Measurements from ENCODE around the gene CNBP. TPM values are rescaled to one million over a fixed set of nuclear protein-coding genes. Genes with fewer than 3 reads are reported as not detected.

Gene CNBP
- polyA plus RNA-seq, 1 donor (not counting 4 experiments of a cell fraction or from before 2014, with no cell fraction given): 388 TPM

DNA sequence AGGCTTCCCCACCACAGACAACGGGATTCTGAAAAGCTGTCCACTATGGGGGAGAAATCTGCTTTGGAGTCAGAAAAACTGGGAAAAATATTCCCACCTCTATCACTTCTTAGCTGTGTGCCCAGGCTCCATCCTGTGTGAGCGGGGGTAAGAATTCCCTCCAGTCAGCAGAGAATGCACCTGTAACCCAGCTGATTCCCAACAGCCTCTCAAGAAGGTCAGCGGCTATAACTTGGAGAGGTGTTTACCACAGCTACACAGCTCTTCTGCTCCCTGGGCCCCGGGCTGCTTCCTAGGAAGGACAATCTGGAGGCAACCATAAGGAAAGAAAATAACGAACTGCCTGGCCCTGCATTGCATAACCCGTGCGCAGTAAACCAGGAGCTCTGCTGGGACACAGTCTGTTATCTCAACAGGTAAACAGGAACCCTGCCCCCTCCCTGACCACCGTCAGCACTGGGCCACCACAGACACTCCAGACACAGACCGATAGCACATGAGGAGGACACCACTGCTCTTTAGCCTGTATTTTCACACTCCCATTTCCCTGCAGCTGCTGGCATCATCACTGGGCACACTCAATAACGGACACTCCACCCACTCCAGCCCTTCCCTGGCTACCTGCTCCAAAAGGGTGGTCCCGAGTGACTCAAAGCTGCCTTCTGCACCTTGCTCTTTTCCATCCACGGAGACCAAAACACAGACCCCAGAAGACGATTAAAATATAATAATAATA is 64.2 kb downstream of the CNBP start:
- peak overlapping the region; percentile 96 for H3K27ac ChIP-seq (ENCODE audit: control insufficient read depth, insufficient read depth, low read length)
- H2AFZ ChIP-seq (ENCODE audit: control insufficient read depth, low read length): no peak overlapping the region
- H3K4me2 ChIP-seq (ENCODE audit: control insufficient read depth, extremely low read depth, insufficient read depth, low read depth, low read length): peak overlapping the region; percentile 97
- H3K36me3 ChIP-seq (ENCODE audit: control insufficient read depth in 2 of 2, extremely low read depth in 1 of 2, insufficient read depth in 2 of 2, low read length in 2 of 2): peaks cover 7 to 10% of the 10 kb centered on the region in 2 experiments
- DNase-seq (ENCODE audit: low read depth, low spot score) (no peak), FAIRE-seq (no peak)
- dilution Hi-C loops (cut with MboI; ENCODE audit: extremely low pct_ligation_motif_present, low sequenced_read_pairs): no loop called here
- H4K20me1 ChIP-seq (ENCODE audit: control insufficient read depth, extremely low read depth, insufficient read depth, low read length): peaks cover 7% of the 10 kb centered on the region
- no peaks in the 10 kb centered on the region for H3K9me3 ChIP-seq (ENCODE audit: control insufficient read depth, low read depth, low read length)
- no peaks in the 10 kb centered on the region for H3K27me3 ChIP-seq (ENCODE audit: control insufficient read depth, extremely low read depth, insufficient read depth, low read length)
- peak overlapping the region; percentile 56 to 90 (median 61) for H3K4me3 ChIP-seq (ENCODE audit: control insufficient read depth in 2 of 3, extremely low read depth in 1 of 3, insufficient read depth in 2 of 3, low read depth in 1 of 3, low read length in 3 of 3)
- peak overlapping the region; percentile 83 for H3K9ac ChIP-seq (ENCODE audit: control insufficient read depth, extremely low read depth, insufficient read depth, low read length)
- H3K4me1 ChIP-seq (ENCODE audit: control insufficient read depth, extremely low read depth, insufficient read depth, low read length): peaks cover 25% of the 10 kb centered on the region
- H3K9me1 ChIP-seq (ENCODE audit: control insufficient read depth, extremely low read depth, insufficient read depth, low read length): no peaks in the 10 kb centered on the region
- peaks cover 46% of the 10 kb centered on the region for H3K79me2 ChIP-seq (ENCODE audit: control insufficient read depth, insufficient read depth, low read length)
- no peak for TF ChIP-seq EZH2 (IDR thresholded peaks at IDR 0.05; ENCODE audit: low read length)
- TF ChIP-seq, protein P1, sequence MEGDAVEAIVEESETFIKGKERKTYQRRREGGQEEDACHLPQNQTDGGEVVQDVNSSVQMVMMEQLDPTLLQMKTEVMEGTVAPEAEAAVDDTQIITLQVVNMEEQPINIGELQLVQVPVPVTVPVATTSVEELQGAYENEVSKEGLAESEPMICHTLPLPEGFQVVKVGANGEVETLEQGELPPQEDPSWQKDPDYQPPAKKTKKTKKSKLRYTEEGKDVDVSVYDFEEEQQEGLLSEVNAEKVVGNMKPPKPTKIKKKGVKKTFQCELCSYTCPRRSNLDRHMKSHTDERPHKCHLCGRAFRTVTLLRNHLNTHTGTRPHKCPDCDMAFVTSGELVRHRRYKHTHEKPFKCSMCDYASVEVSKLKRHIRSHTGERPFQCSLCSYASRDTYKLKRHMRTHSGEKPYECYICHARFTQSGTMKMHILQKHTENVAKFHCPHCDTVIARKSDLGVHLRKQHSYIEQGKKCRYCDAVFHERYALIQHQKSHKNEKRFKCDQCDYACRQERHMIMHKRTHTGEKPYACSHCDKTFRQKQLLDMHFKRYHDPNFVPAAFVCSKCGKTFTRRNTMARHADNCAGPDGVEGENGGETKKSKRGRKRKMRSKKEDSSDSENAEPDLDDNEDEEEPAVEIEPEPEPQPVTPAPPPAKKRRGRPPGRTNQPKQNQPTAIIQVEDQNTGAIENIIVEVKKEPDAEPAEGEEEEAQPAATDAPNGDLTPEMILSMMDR (optimal IDR thresholded peaks at IDR 0.05 in 1 of 3, IDR thresholded peaks at IDR 0.05 in 1 of 3, conservative IDR thresholded peaks at IDR 0.05 in 1 of 3; ENCODE audit: extremely low read depth in 1 of 3, insufficient read depth in 2 of 3, low read length in 3 of 3): no peak

DNA sequence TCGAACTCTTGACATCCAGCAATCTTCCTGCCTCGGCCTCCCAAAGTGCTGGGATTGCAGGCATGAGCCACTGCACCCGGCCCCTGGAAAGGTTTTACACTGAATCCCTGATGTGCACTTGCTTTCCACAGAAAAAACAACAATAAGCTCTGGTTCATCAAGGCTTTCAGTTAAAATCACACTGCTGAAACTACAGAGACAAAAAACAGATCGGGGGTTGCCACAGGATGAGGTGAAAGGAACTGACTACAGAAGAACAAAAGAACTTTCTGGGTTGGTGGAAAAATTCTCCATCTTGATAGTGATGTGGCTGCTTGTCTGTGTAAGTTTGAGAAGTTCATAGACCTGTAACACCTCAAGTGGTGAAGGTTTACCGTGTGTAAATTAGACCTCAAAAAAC is 65.0 kb downstream of the CNBP start:
- Histone ChIP-seq H3K9ac (ENCODE audit: control insufficient read depth, extremely low read depth, insufficient read depth, low read length) (no peak overlapping the region), H2AFZ (ENCODE audit: control insufficient read depth, low read length) (no peak overlapping the region), H4K20me1 (ENCODE audit: control insufficient read depth, extremely low read depth, insufficient read depth, low read length) (peaks cover 7% of the 10 kb centered on the region), H3K4me3 (ENCODE audit: control insufficient read depth in 2 of 3, extremely low read depth in 1 of 3, insufficient read depth in 2 of 3, low read depth in 1 of 3, low read length in 3 of 3) (no peak overlapping the region), H3K27ac (ENCODE audit: control insufficient read depth, insufficient read depth, low read length) (no peak overlapping the region), H3K4me2 (ENCODE audit: control insufficient read depth, extremely low read depth, insufficient read depth, low read depth, low read length) (peak overlapping the region; percentile 97), H3K79me2 (ENCODE audit: control insufficient read depth, insufficient read depth, low read length) (peaks cover 52% of the 10 kb centered on the region), H3K9me3 (ENCODE audit: control insufficient read depth, low read depth, low read length) (no peaks in the 10 kb centered on the region), H3K27me3 (ENCODE audit: control insufficient read depth, extremely low read depth, insufficient read depth, low read length) (no peaks in the 10 kb centered on the region), H3K9me1 (ENCODE audit: control insufficient read depth, extremely low read depth, insufficient read depth, low read length) (no peaks in the 10 kb centered on the region), H3K4me1 (ENCODE audit: control insufficient read depth, extremely low read depth, insufficient read depth, low read length) (peaks cover 24% of the 10 kb centered on the region), H3K36me3 (ENCODE audit: control insufficient read depth in 2 of 2, extremely low read depth in 1 of 2, insufficient read depth in 2 of 2, low read length in 2 of 2) (peaks cover 10 to 12% of the 10 kb centered on the region in 2 experiments)
- TF ChIP-seq, protein P1 (optimal IDR thresholded peaks at IDR 0.05 in 1 of 3, IDR thresholded peaks at IDR 0.05 in 1 of 3, conservative IDR thresholded peaks at IDR 0.05 in 1 of 3; ENCODE audit: extremely low read depth in 1 of 3, insufficient read depth in 2 of 3, low read length in 3 of 3): no peak
- TF ChIP-seq EZH2 (IDR thresholded peaks at IDR 0.05; ENCODE audit: low read length): no peak
- FAIRE-seq (peak; percentile 13), DNase-seq (ENCODE audit: low read depth, low spot score) (no peak)
- dilution Hi-C loops (cut with MboI; ENCODE audit: extremely low pct_ligation_motif_present, low sequenced_read_pairs): no loop called here

Small RNA genes lying within 50 kb of the gene (small RNA-seq; reads per million reads assigned to genes)
- 0 reads per million in 3 experiments for gene RPS27P12 (ENCODE audit: insufficient read length in 3 of 3, low read depth in 3 of 3, low replicate concordance in 1 of 3)

Other genes with a start within 250 kb of the CNBP start
- 0.11 to 0.26 TPM (median 0.22 TPM) in 3 replicates for gene CFAP92, start 189.8 kb downstream of the CNBP start, polyA plus RNA-seq
- gene EFCC1, start 182.6 kb downstream of the CNBP start, polyA plus RNA-seq: not detected in 3 replicates
- not detected in 3 replicates for gene GP9, start 123.1 kb downstream of the CNBP start, polyA plus RNA-seq
- 8.1 to 12.4 TPM (median 12.3 TPM) in 3 replicates for gene RAB43, start 62.1 kb downstream of the CNBP start, polyA plus RNA-seq
- gene ISY1, start 22.8 kb downstream of the CNBP start, polyA plus RNA-seq: 20.2 to 25.5 TPM (median 23.8 TPM) in 3 replicates
- 58.5 to 135 TPM (median 65.5 TPM) in 3 replicates for gene COPG1, start 65.7 kb upstream of the CNBP start, polyA plus RNA-seq
- 36.4 to 66.4 TPM (median 54.6 TPM) in 3 replicates for gene HMCES, start 95.0 kb upstream of the CNBP start, polyA plus RNA-seq
- gene EFCAB12, start 244.7 kb upstream of the CNBP start, polyA plus RNA-seq: 0.17 to 0.42 TPM (median 0.34 TPM) in 3 replicates

Measured in keratinocyte (primary cell).